Measurements from ENCODE around the gene ZPBP.

The ZPBP gene

GRCh38 chr7:50022991-50023390 is 70.1 kb downstream of the ZPBP start:
- TF ChIP-seq, protein P1, sequence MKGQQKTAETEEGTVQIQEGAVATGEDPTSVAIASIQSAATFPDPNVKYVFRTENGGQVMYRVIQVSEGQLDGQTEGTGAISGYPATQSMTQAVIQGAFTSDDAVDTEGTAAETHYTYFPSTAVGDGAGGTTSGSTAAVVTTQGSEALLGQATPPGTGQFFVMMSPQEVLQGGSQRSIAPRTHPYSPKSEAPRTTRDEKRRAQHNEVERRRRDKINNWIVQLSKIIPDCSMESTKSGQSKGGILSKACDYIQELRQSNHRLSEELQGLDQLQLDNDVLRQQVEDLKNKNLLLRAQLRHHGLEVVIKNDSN (IDR thresholded peaks at IDR 0.05) = no peak
- no peak for TF ChIP-seq CREB1 (IDR thresholded peaks at IDR 0.05; ENCODE audit: low read depth)
- TF ChIP-seq CEBPB (IDR thresholded peaks at IDR 0.05) = no peak
- no peak for TF ChIP-seq EP300 (IDR thresholded peaks at IDR 0.05; ENCODE audit: borderline replicate concordance)
- no peak for TF ChIP-seq TAF1 (IDR thresholded peaks at IDR 0.05; ENCODE audit: low read depth)
- no peak for TF ChIP-seq TCF12 (IDR thresholded peaks at IDR 0.05; ENCODE audit: low read depth)
- no peak for TF ChIP-seq MAX (IDR thresholded peaks at IDR 0.05)
- TF ChIP-seq RAD21 (IDR thresholded peaks at IDR 0.05; ENCODE audit: low read depth) = no peak
- no peak for TF ChIP-seq EGR1 (IDR thresholded peaks at IDR 0.05)
- TF ChIP-seq FOXM1 (IDR thresholded peaks at IDR 0.05; ENCODE audit: borderline replicate concordance, low read depth) = no peak
- TF ChIP-seq NFIC (IDR thresholded peaks at IDR 0.05) = no peak
- TF ChIP-seq, protein P2, sequence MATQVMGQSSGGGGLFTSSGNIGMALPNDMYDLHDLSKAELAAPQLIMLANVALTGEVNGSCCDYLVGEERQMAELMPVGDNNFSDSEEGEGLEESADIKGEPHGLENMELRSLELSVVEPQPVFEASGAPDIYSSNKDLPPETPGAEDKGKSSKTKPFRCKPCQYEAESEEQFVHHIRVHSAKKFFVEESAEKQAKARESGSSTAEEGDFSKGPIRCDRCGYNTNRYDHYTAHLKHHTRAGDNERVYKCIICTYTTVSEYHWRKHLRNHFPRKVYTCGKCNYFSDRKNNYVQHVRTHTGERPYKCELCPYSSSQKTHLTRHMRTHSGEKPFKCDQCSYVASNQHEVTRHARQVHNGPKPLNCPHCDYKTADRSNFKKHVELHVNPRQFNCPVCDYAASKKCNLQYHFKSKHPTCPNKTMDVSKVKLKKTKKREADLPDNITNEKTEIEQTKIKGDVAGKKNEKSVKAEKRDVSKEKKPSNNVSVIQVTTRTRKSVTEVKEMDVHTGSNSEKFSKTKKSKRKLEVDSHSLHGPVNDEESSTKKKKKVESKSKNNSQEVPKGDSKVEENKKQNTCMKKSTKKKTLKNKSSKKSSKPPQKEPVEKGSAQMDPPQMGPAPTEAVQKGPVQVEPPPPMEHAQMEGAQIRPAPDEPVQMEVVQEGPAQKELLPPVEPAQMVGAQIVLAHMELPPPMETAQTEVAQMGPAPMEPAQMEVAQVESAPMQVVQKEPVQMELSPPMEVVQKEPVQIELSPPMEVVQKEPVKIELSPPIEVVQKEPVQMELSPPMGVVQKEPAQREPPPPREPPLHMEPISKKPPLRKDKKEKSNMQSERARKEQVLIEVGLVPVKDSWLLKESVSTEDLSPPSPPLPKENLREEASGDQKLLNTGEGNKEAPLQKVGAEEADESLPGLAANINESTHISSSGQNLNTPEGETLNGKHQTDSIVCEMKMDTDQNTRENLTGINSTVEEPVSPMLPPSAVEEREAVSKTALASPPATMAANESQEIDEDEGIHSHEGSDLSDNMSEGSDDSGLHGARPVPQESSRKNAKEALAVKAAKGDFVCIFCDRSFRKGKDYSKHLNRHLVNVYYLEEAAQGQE (IDR thresholded peaks at IDR 0.05; ENCODE audit: low read depth) = no peak
- TF ChIP-seq ZBTB7A (IDR thresholded peaks at IDR 0.05; ENCODE audit: low read depth) = no peak
- TF ChIP-seq TEAD4 (IDR thresholded peaks at IDR 0.05) = no peak

GRCh38 chr7:50022451-50022850 is 70.6 kb downstream of the ZPBP start:
- TF ChIP-seq MAX (IDR thresholded peaks at IDR 0.05) = no peak
- no peak for TF ChIP-seq NFIC (IDR thresholded peaks at IDR 0.05)
- TF ChIP-seq CREB1 (IDR thresholded peaks at IDR 0.05; ENCODE audit: low read depth) = no peak
- TF ChIP-seq TEAD4 (IDR thresholded peaks at IDR 0.05) = no peak
- TF ChIP-seq FOXM1 (IDR thresholded peaks at IDR 0.05; ENCODE audit: borderline replicate concordance, low read depth) = no peak
- no peak for TF ChIP-seq YY1 (IDR thresholded peaks at IDR 0.05; ENCODE audit: low read depth)
- TF ChIP-seq, protein P1 (IDR thresholded peaks at IDR 0.05) = no peak

- TF ChIP-seq YY1 (IDR thresholded peaks at IDR 0.05; ENCODE audit: low read depth) = no peak
- no peak for TF ChIP-seq NFIC (IDR thresholded peaks at IDR 0.05)
- TF ChIP-seq EGR1 (IDR thresholded peaks at IDR 0.05) = no peak
- TF ChIP-seq RAD21 (IDR thresholded peaks at IDR 0.05; ENCODE audit: low read depth) = no peak
- no peak for TF ChIP-seq CEBPB (IDR thresholded peaks at IDR 0.05)
- TF ChIP-seq, protein P2 (IDR thresholded peaks at IDR 0.05; ENCODE audit: low read depth) = no peak
- TF ChIP-seq FOXM1 (IDR thresholded peaks at IDR 0.05; ENCODE audit: borderline replicate concordance, low read depth) = no peak
- TF ChIP-seq EP300 (IDR thresholded peaks at IDR 0.05; ENCODE audit: borderline replicate concordance) = no peak
- TF ChIP-seq MAX (IDR thresholded peaks at IDR 0.05) = no peak
- TF ChIP-seq, protein P1 (IDR thresholded peaks at IDR 0.05) = no peak
- TF ChIP-seq TAF1 (IDR thresholded peaks at IDR 0.05; ENCODE audit: low read depth) = no peak
- no peak for TF ChIP-seq ZBTB7A (IDR thresholded peaks at IDR 0.05; ENCODE audit: low read depth)
- TF ChIP-seq TCF12 (IDR thresholded peaks at IDR 0.05; ENCODE audit: low read depth) = no peak
- no peak for TF ChIP-seq TEAD4 (IDR thresholded peaks at IDR 0.05)
- no peak for TF ChIP-seq CREB1 (IDR thresholded peaks at IDR 0.05; ENCODE audit: low read depth)
Measured at GRCh38 chr7:49995681-49996080, 97.4 kb downstream of the ZPBP start.

DNA sequence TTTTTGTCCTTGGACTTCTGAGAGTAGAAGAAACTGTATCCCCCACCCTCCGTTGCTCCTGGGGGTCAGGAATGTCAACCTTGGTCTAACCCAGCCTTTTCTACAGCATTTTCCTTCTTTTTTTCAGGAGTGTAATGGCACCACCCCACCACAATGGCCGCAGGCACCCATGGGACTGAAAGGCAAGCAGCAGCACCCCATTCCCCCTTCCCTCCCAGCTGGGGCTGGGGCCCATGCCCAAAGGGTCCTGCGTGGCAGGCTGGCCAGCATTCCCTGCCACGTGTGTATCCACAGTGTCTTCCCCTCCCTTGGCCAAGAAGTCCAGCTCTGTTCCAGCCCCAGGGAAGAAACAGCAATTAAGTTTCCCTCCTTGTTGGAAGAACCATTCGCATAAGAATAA is 106.9 kb downstream of the ZPBP start:
- no peak for TF ChIP-seq EGR1 (IDR thresholded peaks at IDR 0.05)
- no peak for TF ChIP-seq NFIC (IDR thresholded peaks at IDR 0.05)
- TF ChIP-seq TEAD4 (IDR thresholded peaks at IDR 0.05) = no peak
- TF ChIP-seq FOXM1 (IDR thresholded peaks at IDR 0.05; ENCODE audit: borderline replicate concordance, low read depth) = no peak

GRCh38 chr7:49980465-49980864 is 112.6 kb downstream of the ZPBP start:
- TF ChIP-seq CEBPB (IDR thresholded peaks at IDR 0.05) (no peak), EGR1 (IDR thresholded peaks at IDR 0.05) (no peak), TAF1 (IDR thresholded peaks at IDR 0.05; ENCODE audit: low read depth) (no peak), FOXM1 (IDR thresholded peaks at IDR 0.05; ENCODE audit: borderline replicate concordance, low read depth) (no peak), CREB1 (IDR thresholded peaks at IDR 0.05; ENCODE audit: low read depth) (no peak), RAD21 (IDR thresholded peaks at IDR 0.05; ENCODE audit: low read depth) (no peak), TCF12 (IDR thresholded peaks at IDR 0.05; ENCODE audit: low read depth) (no peak), NFIC (IDR thresholded peaks at IDR 0.05) (no peak), ZBTB7A (IDR thresholded peaks at IDR 0.05; ENCODE audit: low read depth) (no peak), YY1 (IDR thresholded peaks at IDR 0.05; ENCODE audit: low read depth) (no peak), TEAD4 (IDR thresholded peaks at IDR 0.05) (no peak)
- TF ChIP-seq, protein P1 (IDR thresholded peaks at IDR 0.05) = no peak
- TF ChIP-seq, protein P2 (IDR thresholded peaks at IDR 0.05; ENCODE audit: low read depth) = no peak

All from Ishikawa (cell line).